ENCODE results near the gene SLC38A2. TPM values are rescaled to one million over a fixed set of nuclear protein-coding genes. Genes with fewer than 3 reads are reported as not detected.

Gene SLC38A2
- total RNA-seq, 1 experiment from 2014 or later = 331 TPM

- DNase-seq = no peak
- no peak overlapping the region for H3K4me3 ChIP-seq
These were observed 11.5 kb downstream of the SLC38A2 start for GRCh38 chr12:46360908-46361666.

GRCh38 chr12:46360370-46360769, 12.2 kb downstream of the SLC38A2 start:
- no peak for DNase-seq
- Histone ChIP-seq H3K27me3 (0 out of 2 replicates have a peak, but pooled peaks cover 2% of the 10 kb centered on the region), H3K4me3 (no peak overlapping the region), H3K9me3 (no peaks in the 10 kb centered on the region), H3K36me3 (peaks cover 64% of the 10 kb centered on the region)

More at GRCh38 chr12:46360908-46361666, 11.5 kb downstream of the SLC38A2 start:
- Histone ChIP-seq H3K36me3 (peaks cover 71% of the 10 kb centered on the region), H3K9me3 (no peaks in the 10 kb centered on the region), H3K27me3 (0 out of 2 replicates have a peak, but pooled peaks cover 2% of the 10 kb centered on the region)

GRCh38 chr12:46359667-46360280, 12.8 kb downstream of the SLC38A2 start:
- H3K36me3 ChIP-seq = peaks cover 58% of the 10 kb centered on the region
- H3K9me3 ChIP-seq = no peaks in the 10 kb centered on the region
- DNase-seq = no peak
- 0 out of 2 replicates have a peak, but pooled peaks cover 2% of the 10 kb centered on the region for H3K27me3 ChIP-seq
- no peak overlapping the region for H3K4me3 ChIP-seq

GRCh38 chr12:46358791-46359666, 13.5 kb downstream of the SLC38A2 start:
- H3K36me3 ChIP-seq = peaks cover 50% of the 10 kb centered on the region
- H3K9me3 ChIP-seq = no peaks in the 10 kb centered on the region
- H3K4me3 ChIP-seq = no peak overlapping the region
- 0 out of 2 replicates have a peak, but pooled peaks cover 2% of the 10 kb centered on the region for H3K27me3 ChIP-seq
- no peak for DNase-seq

GRCh38 chr12:46358325-46358700, 14.3 kb downstream of the SLC38A2 start:
- Histone ChIP-seq H3K36me3 (peaks cover 43% of the 10 kb centered on the region), H3K27me3 (0 out of 2 replicates have a peak, but pooled peaks cover 2% of the 10 kb centered on the region), H3K4me3 (no peak overlapping the region), H3K9me3 (no peaks in the 10 kb centered on the region)
- no peak for DNase-seq

GRCh38 chr12:46357438-46358324, 14.9 kb downstream of the SLC38A2 start:
- H3K9me3 ChIP-seq = no peaks in the 10 kb centered on the region

GRCh38 chr12:46356655-46357437, 15.7 kb downstream of the SLC38A2 start:
- H3K9me3 ChIP-seq = no peaks in the 10 kb centered on the region
- H3K4me3 ChIP-seq = no peak overlapping the region
- no peak for DNase-seq
- peaks cover 28% of the 10 kb centered on the region for H3K36me3 ChIP-seq
- 0 out of 2 replicates have a peak, but pooled peaks cover 2% of the 10 kb centered on the region for H3K27me3 ChIP-seq

More at GRCh38 chr12:46357438-46358324, 14.9 kb downstream of the SLC38A2 start:
- Histone ChIP-seq H3K4me3 (no peak overlapping the region), H3K27me3 (0 out of 2 replicates have a peak, but pooled peaks cover 2% of the 10 kb centered on the region), H3K36me3 (peaks cover 37% of the 10 kb centered on the region)
- no peak for DNase-seq

GRCh38 chr12:46354802-46355199, 17.8 kb downstream of the SLC38A2 start:
- H3K4me3 ChIP-seq = no peak overlapping the region
- H3K9me3 ChIP-seq = no peaks in the 10 kb centered on the region
- H3K27me3 ChIP-seq = 0 out of 2 replicates have a peak, but pooled peaks cover 2% of the 10 kb centered on the region
- H3K36me3 ChIP-seq = peaks cover 8% of the 10 kb centered on the region
- DNase-seq = no peak

- Histone ChIP-seq H3K9me3 (no peaks in the 10 kb centered on the region), H3K36me3 (peaks cover 3% of the 10 kb centered on the region), H3K27me3 (no peaks in the 10 kb centered on the region), H3K4me3 (no peak overlapping the region)
- DNase-seq = no peak
These were observed 18.3 kb downstream of the SLC38A2 start for GRCh38 chr12:46354111-46354801.

- H3K27me3 ChIP-seq = no peaks in the 10 kb centered on the region
- H3K36me3 ChIP-seq = no peaks in the 10 kb centered on the region
- H3K9me3 ChIP-seq = no peaks in the 10 kb centered on the region
- H3K4me3 ChIP-seq = no peak overlapping the region
- no peak for DNase-seq
These were observed 20.5 kb downstream of the SLC38A2 start for GRCh38 chr12:46351886-46352650.

GRCh38 chr12:46351138-46351537, 21.4 kb downstream of the SLC38A2 start:
- Histone ChIP-seq H3K36me3 (no peaks in the 10 kb centered on the region), H3K9me3 (no peaks in the 10 kb centered on the region), H3K27me3 (no peaks in the 10 kb centered on the region), H3K4me3 (no peak overlapping the region)
- no peak for DNase-seq

- no peaks in the 10 kb centered on the region for H3K27me3 ChIP-seq
- H3K4me3 ChIP-seq = no peak overlapping the region
- no peak for DNase-seq
- no peaks in the 10 kb centered on the region for H3K36me3 ChIP-seq
- no peaks in the 10 kb centered on the region for H3K9me3 ChIP-seq
These were observed 23.3 kb downstream of the SLC38A2 start for GRCh38 chr12:46349253-46349652.

GRCh38 chr12:46343118-46343852, 29.3 kb downstream of the SLC38A2 start:
- Histone ChIP-seq H3K9me3 (no peaks in the 10 kb centered on the region; the same call in 1 of the 2 replicates), H3K36me3 (no peaks in the 10 kb centered on the region), H3K4me3 (no peak overlapping the region), H3K27me3 (no peaks in the 10 kb centered on the region)
- DNase-seq = no peak
